Panc1 (cell line): ENCODE data around the gene CERS1.

Source experiments
- POLR2AphosphoS5 ChIP-seq: IDR thresholded peaks from 2 replicates; pipeline ENCODE4 v1.6.1; 2012; ENCODE audit warnings: mild to moderate bottlenecking, low read depth, low read length, moderate library complexity
- SIN3A ChIP-seq: IDR thresholded peaks from 2 replicates; pipeline ENCODE4 v1.6.1; 2012; ENCODE audit warnings: low read depth, mild to moderate bottlenecking, low read length, moderate library complexity, borderline replicate concordance; ENCODE audit not compliant: insufficient read depth
- TCF7L2 ChIP-seq: IDR thresholded peaks from 2 replicates; pipeline ENCODE4 v1.6.1; 2011; ENCODE audit warnings: mild to moderate bottlenecking, low read depth, low read length, inconsistent platforms
- TF ChIP-seq, protein P1 (sequence below): fragments of 450-650 bp; IDR thresholded peaks from 2 replicates; pipeline ENCODE4 v1.5.1; 2017; ENCODE audit warnings: mild to moderate bottlenecking
- TF ChIP-seq, protein P2 (sequence below), 2 experiments: IDR thresholded peaks; 2 replicates each; pipeline ENCODE4 v1.6.1; 2011 to 2012; ENCODE audit warnings: low read depth in 2 of 2, control low read depth in 1 of 2, low read length in 1 of 2, mild to moderate bottlenecking in 1 of 2, moderate library complexity in 1 of 2; ENCODE audit not compliant: insufficient read depth in 1 of 2

DNA sequence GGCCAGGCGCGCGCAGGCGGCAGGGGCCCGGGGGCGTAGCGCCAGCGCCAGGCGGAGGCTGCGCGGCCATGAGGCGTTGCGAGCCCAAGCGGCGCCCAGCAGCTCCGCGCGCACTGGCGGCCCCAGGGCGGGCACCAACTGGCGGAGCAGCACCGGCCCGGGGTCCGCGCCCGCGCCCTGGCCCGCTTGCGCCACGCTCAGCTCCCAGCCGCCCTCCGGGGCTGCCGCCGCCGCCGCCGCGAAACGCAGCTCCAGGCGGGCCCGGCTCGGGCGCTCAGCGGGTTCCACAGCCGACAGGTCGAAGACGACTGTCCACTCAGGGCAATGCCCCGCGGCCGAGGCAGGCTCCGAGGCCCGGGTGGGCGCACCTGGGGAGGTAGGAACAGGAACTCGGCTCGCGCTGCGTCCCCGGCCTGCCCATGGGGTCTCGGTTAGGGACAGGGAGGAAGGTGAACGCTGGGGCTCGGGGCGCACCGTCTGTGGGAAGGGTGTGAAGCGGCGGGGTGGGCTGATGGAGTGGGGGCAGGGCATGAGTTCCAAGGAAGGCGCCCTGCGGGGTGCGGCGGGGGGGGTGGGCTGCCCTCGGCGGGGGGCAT is 26.8 kb downstream of the CERS1 start:
- TF ChIP-seq, protein P1, sequence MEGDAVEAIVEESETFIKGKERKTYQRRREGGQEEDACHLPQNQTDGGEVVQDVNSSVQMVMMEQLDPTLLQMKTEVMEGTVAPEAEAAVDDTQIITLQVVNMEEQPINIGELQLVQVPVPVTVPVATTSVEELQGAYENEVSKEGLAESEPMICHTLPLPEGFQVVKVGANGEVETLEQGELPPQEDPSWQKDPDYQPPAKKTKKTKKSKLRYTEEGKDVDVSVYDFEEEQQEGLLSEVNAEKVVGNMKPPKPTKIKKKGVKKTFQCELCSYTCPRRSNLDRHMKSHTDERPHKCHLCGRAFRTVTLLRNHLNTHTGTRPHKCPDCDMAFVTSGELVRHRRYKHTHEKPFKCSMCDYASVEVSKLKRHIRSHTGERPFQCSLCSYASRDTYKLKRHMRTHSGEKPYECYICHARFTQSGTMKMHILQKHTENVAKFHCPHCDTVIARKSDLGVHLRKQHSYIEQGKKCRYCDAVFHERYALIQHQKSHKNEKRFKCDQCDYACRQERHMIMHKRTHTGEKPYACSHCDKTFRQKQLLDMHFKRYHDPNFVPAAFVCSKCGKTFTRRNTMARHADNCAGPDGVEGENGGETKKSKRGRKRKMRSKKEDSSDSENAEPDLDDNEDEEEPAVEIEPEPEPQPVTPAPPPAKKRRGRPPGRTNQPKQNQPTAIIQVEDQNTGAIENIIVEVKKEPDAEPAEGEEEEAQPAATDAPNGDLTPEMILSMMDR: no peak
- TF ChIP-seq, protein P2, sequence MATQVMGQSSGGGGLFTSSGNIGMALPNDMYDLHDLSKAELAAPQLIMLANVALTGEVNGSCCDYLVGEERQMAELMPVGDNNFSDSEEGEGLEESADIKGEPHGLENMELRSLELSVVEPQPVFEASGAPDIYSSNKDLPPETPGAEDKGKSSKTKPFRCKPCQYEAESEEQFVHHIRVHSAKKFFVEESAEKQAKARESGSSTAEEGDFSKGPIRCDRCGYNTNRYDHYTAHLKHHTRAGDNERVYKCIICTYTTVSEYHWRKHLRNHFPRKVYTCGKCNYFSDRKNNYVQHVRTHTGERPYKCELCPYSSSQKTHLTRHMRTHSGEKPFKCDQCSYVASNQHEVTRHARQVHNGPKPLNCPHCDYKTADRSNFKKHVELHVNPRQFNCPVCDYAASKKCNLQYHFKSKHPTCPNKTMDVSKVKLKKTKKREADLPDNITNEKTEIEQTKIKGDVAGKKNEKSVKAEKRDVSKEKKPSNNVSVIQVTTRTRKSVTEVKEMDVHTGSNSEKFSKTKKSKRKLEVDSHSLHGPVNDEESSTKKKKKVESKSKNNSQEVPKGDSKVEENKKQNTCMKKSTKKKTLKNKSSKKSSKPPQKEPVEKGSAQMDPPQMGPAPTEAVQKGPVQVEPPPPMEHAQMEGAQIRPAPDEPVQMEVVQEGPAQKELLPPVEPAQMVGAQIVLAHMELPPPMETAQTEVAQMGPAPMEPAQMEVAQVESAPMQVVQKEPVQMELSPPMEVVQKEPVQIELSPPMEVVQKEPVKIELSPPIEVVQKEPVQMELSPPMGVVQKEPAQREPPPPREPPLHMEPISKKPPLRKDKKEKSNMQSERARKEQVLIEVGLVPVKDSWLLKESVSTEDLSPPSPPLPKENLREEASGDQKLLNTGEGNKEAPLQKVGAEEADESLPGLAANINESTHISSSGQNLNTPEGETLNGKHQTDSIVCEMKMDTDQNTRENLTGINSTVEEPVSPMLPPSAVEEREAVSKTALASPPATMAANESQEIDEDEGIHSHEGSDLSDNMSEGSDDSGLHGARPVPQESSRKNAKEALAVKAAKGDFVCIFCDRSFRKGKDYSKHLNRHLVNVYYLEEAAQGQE (IDR thresholded peaks at IDR 0.05; ENCODE audit: insufficient read depth in 1 of 2, low read depth in 2 of 2, low read length in 1 of 2): no peak
- TF ChIP-seq TCF7L2 (no peak), POLR2AphosphoS5 (no peak), SIN3A (no peak)
